NT2/D1 (cell line): ENCODE results near the gene G0S2.
A peak's percentile ranks its signal among the peaks of the same experiment; 100 is the strongest.
"Not testable (repeated sequence)": the region's sequence is repeated elsewhere in the genome, so short reads cannot be mapped to it uniquely, and the experiment has no call there.

ENCODE experiments used
- DNase-seq: peaks from one replicate; pipeline ENCODE4 v3.0.0-alpha.2; 2011; ENCODE audit warnings: low read depth, low spot score
- H3K27me3 ChIP-seq: 2 replicates; pipeline ENCODE4 v1.6.0; 2011; ENCODE audit warnings: mild to moderate bottlenecking; ENCODE audit not compliant: insufficient read length, insufficient read depth
- H3K36me3 ChIP-seq: 2 replicates; pipeline ENCODE4 v1.6.1; 2011; ENCODE audit warnings: mild to moderate bottlenecking, low read length, mixed read lengths; ENCODE audit not compliant: insufficient read depth, insufficient read length
- H3K4me1 ChIP-seq: 2 replicates; pipeline ENCODE4 v1.5.1; 2011; ENCODE audit not compliant: insufficient read depth, insufficient read length
- H3K4me3 ChIP-seq: 2 replicates; pipeline ENCODE4 v1.5.1; 2011; ENCODE audit warnings: low read depth; ENCODE audit not compliant: insufficient read length
- H3K9ac ChIP-seq: 2 replicates; pipeline ENCODE4 v1.6.0; 2011; ENCODE audit warnings: low read depth; ENCODE audit not compliant: insufficient read length
- H3K9me3 ChIP-seq: 2 replicates; pipeline ENCODE4 v1.5.1; 2011; ENCODE audit warnings: mild to moderate bottlenecking, low read length; ENCODE audit not compliant: insufficient read depth
- SUZ12 ChIP-seq: IDR thresholded peaks from 2 replicates; pipeline ENCODE4 v1.6.1; 2011; ENCODE audit not compliant: insufficient read length, insufficient read depth; ENCODE audit errors: extremely low read depth
- YY1 ChIP-seq: IDR thresholded peaks from 2 replicates; pipeline ENCODE4 v1.6.1; 2011; ENCODE audit not compliant: insufficient read length, insufficient read depth
- ZNF274 ChIP-seq: IDR thresholded peaks from 2 replicates; pipeline ENCODE4 v1.6.1; 2011; ENCODE audit warnings: mild to moderate bottlenecking, low read depth, low read length

Gene G0S2

DNA sequence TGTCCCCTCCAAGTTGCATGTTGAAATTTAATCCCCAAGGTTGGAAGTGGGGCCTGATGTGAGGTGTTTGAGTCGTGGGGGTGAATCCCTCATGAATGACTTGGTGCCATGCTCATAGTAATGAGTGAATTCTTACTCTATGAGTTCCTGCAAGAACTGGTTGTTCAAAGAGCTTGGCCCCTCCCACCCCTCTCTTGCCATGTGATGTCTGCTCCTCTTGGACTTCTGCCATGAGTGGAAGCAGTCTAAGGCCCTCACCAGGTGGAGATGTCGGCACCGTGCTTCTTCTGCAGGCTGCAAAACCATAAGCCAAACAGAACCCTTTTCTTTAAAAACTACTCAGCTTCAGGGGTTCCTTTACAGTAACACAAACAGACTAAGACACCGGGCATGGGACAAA lies 14.3 kb downstream of the G0S2 start:
- Histone ChIP-seq H3K4me3 (no peak overlapping the region), H3K4me1 (no peaks in the 10 kb centered on the region), H3K36me3 (no peaks in the 10 kb centered on the region), H3K9me3 (no peaks in the 10 kb centered on the region), H3K9ac (no peak overlapping the region), H3K27me3 (peaks cover 6% of the 10 kb centered on the region)
- TF ChIP-seq YY1, result no peak
- TF ChIP-seq SUZ12, result no peak
- no peak for TF ChIP-seq ZNF274
- no peak for DNase-seq

- H3K27me3 ChIP-seq, result peaks cover 6% of the 10 kb centered on the region
These were observed 16.0 kb downstream of the G0S2 start for GRCh38 chr1:209691237-209691636.

DNA sequence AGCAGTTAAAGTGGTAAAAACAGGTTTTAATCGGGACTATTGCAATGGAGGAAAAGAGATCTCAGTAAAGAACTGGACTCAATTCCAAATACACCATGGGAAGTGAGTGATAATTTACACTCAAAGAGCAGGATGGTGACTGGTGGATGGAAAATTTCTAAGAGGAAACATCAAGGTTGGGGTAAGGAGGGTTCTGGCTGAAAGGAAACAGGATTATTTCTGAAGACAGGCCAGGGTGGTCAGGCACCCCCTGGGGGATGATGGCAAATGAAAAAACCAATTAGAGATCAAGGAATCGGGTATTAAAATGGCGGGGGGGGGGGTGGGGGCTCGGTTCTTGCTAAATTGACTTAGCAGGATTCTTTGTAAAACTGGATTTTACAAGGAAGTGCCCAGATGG lies 17.1 kb downstream of the G0S2 start:
- Histone ChIP-seq H3K4me3 (no peak overlapping the region), H3K27me3 (peaks cover 6% of the 10 kb centered on the region), H3K36me3 (no peaks in the 10 kb centered on the region), H3K4me1 (no peaks in the 10 kb centered on the region), H3K9ac (no peak overlapping the region), H3K9me3 (no peaks in the 10 kb centered on the region)
- TF ChIP-seq YY1 (no peak), SUZ12 (no peak), ZNF274 (no peak)
- no peak for DNase-seq

More at GRCh38 chr1:209691237-209691636, 16.0 kb downstream of the G0S2 start:
- no peak for DNase-seq
- TF ChIP-seq YY1, result no peak
- TF ChIP-seq SUZ12, result no peak
- TF ChIP-seq ZNF274, result no peak
- Histone ChIP-seq H3K4me3 (no peak overlapping the region), H3K9ac (no peak overlapping the region), H3K9me3 (no peaks in the 10 kb centered on the region), H3K36me3 (no peaks in the 10 kb centered on the region), H3K4me1 (no peaks in the 10 kb centered on the region)

DNA sequence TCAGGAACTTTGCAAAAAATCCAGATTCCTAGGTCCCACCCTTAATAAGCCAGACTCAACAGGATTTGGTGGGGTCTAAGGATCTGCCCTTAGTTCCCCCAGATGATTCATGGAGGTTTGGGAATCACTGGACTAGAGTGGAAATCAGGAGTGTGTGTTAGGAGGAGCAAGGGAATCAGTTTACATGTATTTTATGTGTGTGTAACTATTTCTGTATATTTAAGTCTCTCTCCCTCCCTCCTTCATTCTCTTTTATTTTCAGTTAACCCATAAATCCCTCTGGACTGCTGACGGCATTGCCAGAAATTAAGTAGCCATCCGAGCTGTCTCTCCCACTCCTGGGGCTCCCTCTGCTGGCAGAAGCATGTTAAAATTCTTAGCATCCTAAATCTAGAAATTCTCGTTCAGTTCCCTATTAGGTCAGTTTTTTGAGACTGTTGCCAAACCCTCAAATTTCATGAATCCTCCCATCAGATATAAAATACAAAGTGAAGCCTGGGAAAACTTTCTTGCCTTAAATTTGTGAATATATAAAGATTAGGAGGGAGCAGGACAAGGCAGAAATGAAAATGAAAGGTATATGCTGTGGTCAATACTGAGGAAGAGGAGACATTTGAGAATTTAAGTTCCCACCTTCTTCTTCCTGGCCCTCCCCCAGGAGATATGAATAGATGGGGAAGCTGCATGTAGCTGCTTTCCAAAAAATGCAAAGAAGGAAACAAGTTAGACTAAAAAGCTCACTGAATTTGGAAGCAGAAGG lies 17.7 kb downstream of the G0S2 start:
- no peak for TF ChIP-seq YY1
- TF ChIP-seq ZNF274, result no peak
- no peak for TF ChIP-seq SUZ12
- Histone ChIP-seq H3K4me1 (no peaks in the 10 kb centered on the region), H3K27me3 (peaks cover 6% of the 10 kb centered on the region), H3K4me3 (no peak overlapping the region), H3K36me3 (no peaks in the 10 kb centered on the region), H3K9ac (no peak overlapping the region), H3K9me3 (no peaks in the 10 kb centered on the region)
- peak; percentile 74 for DNase-seq

- no peak overlapping the region for H3K9ac ChIP-seq
- no peaks in the 10 kb centered on the region for H3K4me1 ChIP-seq
- TF ChIP-seq YY1 (no peak), ZNF274 (no peak)
- H3K36me3 ChIP-seq, result no peaks in the 10 kb centered on the region
- H3K27me3 ChIP-seq, result peaks cover 6% of the 10 kb centered on the region
- H3K4me3 ChIP-seq, result no peak overlapping the region
- no peaks in the 10 kb centered on the region for H3K9me3 ChIP-seq
- no peak for DNase-seq
These were observed 21.5 kb downstream of the G0S2 start for GRCh38 chr1:209696673-209697072.

GRCh38 chr1:209697126-209697525 lies 21.9 kb downstream of the G0S2 start:
- DNase-seq, result no peak
- Histone ChIP-seq H3K4me3 (no peak overlapping the region), H3K4me1 (no peaks in the 10 kb centered on the region), H3K27me3 (peaks cover 6% of the 10 kb centered on the region), H3K9me3 (no peaks in the 10 kb centered on the region), H3K9ac (no peak overlapping the region), H3K36me3 (no peaks in the 10 kb centered on the region)
- no peak for TF ChIP-seq SUZ12

GRCh38 chr1:209700686-209701085 lies 25.5 kb downstream of the G0S2 start:
- H3K9ac ChIP-seq, DNase-seq, H3K4me3 ChIP-seq, H3K27me3 ChIP-seq, H3K9me3 ChIP-seq, H3K4me1 ChIP-seq, H3K36me3 ChIP-seq: not testable (repeated sequence)

GRCh38 chr1:209702832-209703231 lies 27.6 kb downstream of the G0S2 start:
- Histone ChIP-seq H3K27me3 (no peaks in the 10 kb centered on the region), H3K4me1 (no peaks in the 10 kb centered on the region), H3K9me3 (no peaks in the 10 kb centered on the region), H3K4me3 (no peak overlapping the region), H3K36me3 (no peaks in the 10 kb centered on the region), H3K9ac (no peak overlapping the region)
- TF ChIP-seq SUZ12, result no peak
- TF ChIP-seq ZNF274, result no peak
- TF ChIP-seq YY1, result no peak
- no peak for DNase-seq
